Parietal lobe (tissue), 2 donors: ENCODE results near the gene DNAH10. TPM values are rescaled to one million over a fixed set of nuclear protein-coding genes. Genes with fewer than 3 reads are reported as not detected.

Source experiments
- small RNA-seq: library from RNA; depleted of rRNA; stranded (forward); fragments of <200 nt; gene quantifications from one replicate; pipeline ENCODE3, GENCODE V24; 2014; ENCODE audit warnings: low replicate concordance
- total RNA-seq: library from RNA; depleted of rRNA; stranded (reverse); fragments of >200 nt; gene quantifications from one replicate; pipeline ENCODE4 v1.2.3, GENCODE V29; 2014

Gene DNAH10
- 45.1 TPM for total RNA-seq

GRCh38 chr12:123761841-123762714, at the start of gene DNAH10:
Gene DNAH10, plus strand, starts transcription at chr12:123762301. Its CDS starts 36 bp downstream, at chr12:123762337.

GRCh38 chr12:123972457-123973401, 210.6 kb downstream of the DNAH10 start, which contains the start of the genes CCDC92 and ZNF664:
Gene CCDC92, minus strand, starts transcription at chr12:123972831. Its CDS starts 28,526 bp downstream, at chr12:123944305.
Gene ZNF664, plus strand, starts transcription at chr12:123973215. Its CDS starts 38,930 bp downstream, at chr12:124012145.

Small RNAs within 50 kb of the gene (small RNA-seq; reads per million reads assigned to genes)
- not detected for gene AC068790.4
- gene AC068790.6 = not detected

Other genes with a start within 250 kb of the DNAH10 start
- 7.5 TPM for gene RILPL1, start 228.6 kb upstream of the DNAH10 start, total RNA-seq
- 129 TPM for gene TMED2, start 177.7 kb upstream of the DNAH10 start, total RNA-seq
- 39.1 TPM for gene DDX55, start 160.2 kb upstream of the DNAH10 start, total RNA-seq
- gene EIF2B1, start 128.6 kb upstream of the DNAH10 start, total RNA-seq = 55.7 TPM
- 31.0 TPM for gene GTF2H3, start 128.5 kb upstream of the DNAH10 start, total RNA-seq
- 33.5 TPM for gene TCTN2, start 91.2 kb upstream of the DNAH10 start, total RNA-seq
- gene ATP6V0A2, start 49.9 kb upstream of the DNAH10 start, total RNA-seq = 64.2 TPM
- gene CCDC92, start 210.5 kb downstream of the DNAH10 start, total RNA-seq = 52.6 TPM
- 118 TPM for gene ZNF664, start 210.9 kb downstream of the DNAH10 start, total RNA-seq